ENCODE measurements around the gene NFKBIE.

NFKBIE gene

GRCh38 chr6:44297063-44298038 is 32.0 kb upstream of the NFKBIE start:
- DNase-seq (ENCODE audit: low read depth) = peak; percentile 47

- no peak for DNase-seq (ENCODE audit: low read depth)
These were observed 29.8 kb upstream of the NFKBIE start for GRCh38 chr6:44294832-44295791.

GRCh38 chr6:44292661-44293365 is 27.5 kb upstream of the NFKBIE start:
- DNase-seq (ENCODE audit: low read depth) = no peak

GRCh38 chr6:44291841-44292240 is 26.5 kb upstream of the NFKBIE start:
- DNase-seq (ENCODE audit: low read depth) = no peak

- DNase-seq (ENCODE audit: low read depth) = no peak
These were observed 24.4 kb upstream of the NFKBIE start for GRCh38 chr6:44289726-44290260.

- DNase-seq (ENCODE audit: low read depth) = no peak
These were observed 21.4 kb upstream of the NFKBIE start for GRCh38 chr6:44286747-44287146.

- no peak for DNase-seq (ENCODE audit: low read depth)
These were observed 20.9 kb upstream of the NFKBIE start for GRCh38 chr6:44286285-44286565.

- DNase-seq (ENCODE audit: low read depth) = no peak
These were observed 20.4 kb upstream of the NFKBIE start for GRCh38 chr6:44285552-44286284.

GRCh38 chr6:44284867-44285266 is 19.5 kb upstream of the NFKBIE start:
- DNase-seq (ENCODE audit: low read depth) = no peak

- DNase-seq (ENCODE audit: low read depth) = no peak
These were observed 18.8 kb upstream of the NFKBIE start for GRCh38 chr6:44284121-44284520.

- DNase-seq (ENCODE audit: low read depth) = no peak
These were observed 13.7 kb upstream of the NFKBIE start for GRCh38 chr6:44278774-44279697.

GRCh38 chr6:44278315-44278714 is 13.0 kb upstream of the NFKBIE start:
- no peak for DNase-seq (ENCODE audit: low read depth)

GRCh38 chr6:44277763-44278162 is 12.4 kb upstream of the NFKBIE start:
- DNase-seq (ENCODE audit: low read depth) = no peak

GRCh38 chr6:44276667-44277640 is 11.6 kb upstream of the NFKBIE start:
- no peak for DNase-seq (ENCODE audit: low read depth)

- DNase-seq (ENCODE audit: low read depth) = no peak
These were observed 10.6 kb upstream of the NFKBIE start for GRCh38 chr6:44275749-44276648.

- no peak for DNase-seq (ENCODE audit: low read depth)
These were observed 10.0 kb upstream of the NFKBIE start for GRCh38 chr6:44275271-44275748.

- no peak for DNase-seq (ENCODE audit: low read depth)
These were observed 8.3 kb upstream of the NFKBIE start for GRCh38 chr6:44273617-44274016.
